NB4 (cell line): ENCODE data around the gene UCHL5.

Experiments used
- DNase-seq: peaks from one replicate; pipeline ENCODE4 v3.0.0; 2010; ENCODE audit warnings: low read depth
- H3K4me3 ChIP-seq: one replicate; pipeline ENCODE4 v1.5.1; 2011; ENCODE audit warnings: mild to moderate bottlenecking, low read depth, low read length, moderate library complexity
- MAX ChIP-seq: IDR thresholded peaks from 2 replicates; pipeline ENCODE4 v1.6.1; 2011; ENCODE audit warnings: low read depth, low read length
- MYC ChIP-seq: IDR thresholded peaks from 2 replicates; pipeline ENCODE4 v1.6.1; 2011; ENCODE audit warnings: low read depth, low read length
- POLR2A ChIP-seq: IDR thresholded peaks from 2 replicates; pipeline ENCODE4 v1.6.1; 2011; ENCODE audit warnings: mild to moderate bottlenecking; ENCODE audit not compliant: insufficient read length; ENCODE audit errors: extremely low read depth
- TF ChIP-seq, protein P1 (sequence below): IDR thresholded peaks from one replicate; pipeline ENCODE4 v1.5.1; 2012; ENCODE audit warnings: low read depth, low read length

Gene UCHL5

DNA sequence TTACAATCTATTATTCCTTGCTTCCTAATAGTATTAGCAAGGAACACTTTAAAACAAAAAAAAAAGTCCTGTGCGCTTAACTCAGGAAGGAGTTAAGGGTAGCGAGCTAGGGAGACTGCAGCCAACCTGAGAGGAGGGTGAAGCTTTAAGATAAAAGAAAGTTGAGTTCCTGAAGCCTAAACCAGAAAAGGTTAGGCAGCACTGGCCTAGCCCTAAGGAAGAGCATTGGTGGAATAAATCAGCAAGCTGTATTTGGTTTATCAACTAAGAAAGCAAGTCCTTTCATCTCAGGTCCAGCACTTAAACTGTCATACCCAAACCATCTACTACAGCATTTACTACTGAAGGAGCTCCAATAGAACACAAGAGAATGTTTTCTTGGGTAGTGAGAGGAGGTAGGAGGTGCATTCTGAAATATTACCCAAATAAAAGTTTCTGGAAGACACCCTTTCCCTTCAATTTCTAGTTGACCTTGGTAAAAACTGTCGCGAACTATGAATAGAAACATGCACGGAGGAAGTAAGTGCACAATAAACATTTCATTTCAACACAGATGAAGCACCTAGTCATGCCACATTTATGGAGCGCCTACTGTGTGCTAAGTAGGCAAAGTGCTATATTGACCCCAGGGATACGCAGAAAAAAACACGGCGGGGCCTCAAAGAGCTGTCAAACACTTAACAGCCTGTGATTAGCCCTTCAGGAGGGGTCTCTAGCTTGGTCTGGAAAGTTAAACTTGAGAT lies 44.8 kb upstream of the UCHL5 start:
- peak; percentile 10 for DNase-seq
- peak overlapping the region; percentile 91 for H3K4me3 ChIP-seq
- TF ChIP-seq POLR2A (no peak), MYC (no peak), MAX (no peak)
- TF ChIP-seq, protein P1, sequence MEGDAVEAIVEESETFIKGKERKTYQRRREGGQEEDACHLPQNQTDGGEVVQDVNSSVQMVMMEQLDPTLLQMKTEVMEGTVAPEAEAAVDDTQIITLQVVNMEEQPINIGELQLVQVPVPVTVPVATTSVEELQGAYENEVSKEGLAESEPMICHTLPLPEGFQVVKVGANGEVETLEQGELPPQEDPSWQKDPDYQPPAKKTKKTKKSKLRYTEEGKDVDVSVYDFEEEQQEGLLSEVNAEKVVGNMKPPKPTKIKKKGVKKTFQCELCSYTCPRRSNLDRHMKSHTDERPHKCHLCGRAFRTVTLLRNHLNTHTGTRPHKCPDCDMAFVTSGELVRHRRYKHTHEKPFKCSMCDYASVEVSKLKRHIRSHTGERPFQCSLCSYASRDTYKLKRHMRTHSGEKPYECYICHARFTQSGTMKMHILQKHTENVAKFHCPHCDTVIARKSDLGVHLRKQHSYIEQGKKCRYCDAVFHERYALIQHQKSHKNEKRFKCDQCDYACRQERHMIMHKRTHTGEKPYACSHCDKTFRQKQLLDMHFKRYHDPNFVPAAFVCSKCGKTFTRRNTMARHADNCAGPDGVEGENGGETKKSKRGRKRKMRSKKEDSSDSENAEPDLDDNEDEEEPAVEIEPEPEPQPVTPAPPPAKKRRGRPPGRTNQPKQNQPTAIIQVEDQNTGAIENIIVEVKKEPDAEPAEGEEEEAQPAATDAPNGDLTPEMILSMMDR, result no peak

- DNase-seq, result peak; percentile 13
- no peak overlapping the region for H3K4me3 ChIP-seq
- TF ChIP-seq POLR2A (no peak), MYC (no peak), MAX (no peak)
- TF ChIP-seq, protein P1, result no peak
Observed at GRCh38 chr1:193102662-193103061, 43.5 kb upstream of the UCHL5 start.

- H3K4me3 ChIP-seq, result no peak overlapping the region
- TF ChIP-seq MAX (no peak), MYC (no peak), POLR2A (no peak)
- TF ChIP-seq, protein P1, result no peak
Observed at GRCh38 chr1:193094112-193094511, 35.0 kb upstream of the UCHL5 start.

DNA sequence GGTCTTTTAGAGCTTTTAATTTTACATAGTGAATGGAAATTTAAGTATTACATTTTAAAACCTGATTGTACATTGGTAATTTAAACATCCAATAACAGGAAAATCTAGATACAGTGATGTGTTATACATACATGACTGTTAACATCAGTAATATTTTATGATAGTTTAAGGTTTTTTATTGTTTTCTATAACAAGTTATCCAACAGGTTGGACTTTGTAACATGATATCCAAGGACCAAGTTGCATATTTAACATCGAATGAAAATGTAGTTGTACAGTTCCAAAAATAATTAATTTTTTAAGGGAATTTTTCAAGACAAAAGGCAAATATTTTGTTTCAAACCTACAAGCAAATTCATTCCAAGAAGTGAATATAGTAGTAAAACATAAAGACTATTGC lies 31.7 kb upstream of the UCHL5 start:
- DNase-seq, result no peak
- no peak overlapping the region for H3K4me3 ChIP-seq
- TF ChIP-seq MYC (no peak), MAX (no peak), POLR2A (no peak)
- TF ChIP-seq, protein P1, result no peak

More at GRCh38 chr1:193094112-193094511, 35.0 kb upstream of the UCHL5 start:
- DNase-seq, result peak; percentile 33

DNA sequence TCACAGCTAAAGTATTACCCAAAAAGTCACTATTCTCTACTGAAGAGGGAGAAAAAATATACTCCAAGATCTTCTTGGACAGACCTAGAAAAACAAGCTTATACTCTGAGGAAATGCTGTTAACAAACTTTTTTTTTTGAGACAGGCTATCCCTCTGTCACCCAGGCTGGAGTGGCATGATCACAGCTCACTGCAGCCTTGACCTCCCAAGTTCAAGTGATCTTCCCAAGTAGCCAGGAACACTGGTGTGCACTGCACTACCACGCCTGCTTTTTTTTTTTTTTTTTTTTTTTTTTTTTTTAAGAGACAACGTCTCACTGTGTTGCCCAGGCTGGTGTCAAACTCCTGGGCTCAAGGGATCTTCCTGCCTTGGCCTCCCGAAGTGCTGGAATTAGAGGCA lies 28.7 kb upstream of the UCHL5 start:
- no peak for TF ChIP-seq MYC
- TF ChIP-seq POLR2A, result no peak
- TF ChIP-seq, protein P1, result no peak
- TF ChIP-seq MAX, result no peak
- no peak overlapping the region for H3K4me3 ChIP-seq
- DNase-seq, result no peak
